GM15510 (cell line): ENCODE measurements around the gene ENC1.

Experiments used
- POLR2A ChIP-seq: IDR thresholded peaks from 3 replicates; pipeline ENCODE4 v1.6.1; 2011; ENCODE audit warnings: borderline replicate concordance; ENCODE audit not compliant: insufficient read length; ENCODE audit errors: extremely low read depth

ENC1 gene

GRCh38 chr5:74640450-74640953 lies at the start of gene ENC1:
TSS of gene ENC1 (minus strand) at chr5:74640728. CDS start at chr5:74636485, 4,243 bp downstream.
- TF ChIP-seq POLR2A, result peak; percentile 96

GRCh38 chr5:74686962-74687751 lies 46.6 kb upstream of the ENC1 start:
- no peak for TF ChIP-seq POLR2A

GRCh38 chr5:74685979-74686631 lies 45.6 kb upstream of the ENC1 start:
- no peak for TF ChIP-seq POLR2A

GRCh38 chr5:74684900-74685851 lies 44.6 kb upstream of the ENC1 start, which contains the start of gene HEXB:
TSS of gene HEXB (plus strand) at chr5:74685233. CDS start at chr5:74685261, 28 bp downstream.
- TF ChIP-seq POLR2A, result peak; percentile 86

GRCh38 chr5:74679966-74680365 lies 39.4 kb upstream of the ENC1 start:
- TF ChIP-seq POLR2A, result no peak

- TF ChIP-seq POLR2A, result no peak
Measured at GRCh38 chr5:74673011-74673790, 32.7 kb upstream of the ENC1 start.

- no peak for TF ChIP-seq POLR2A
Measured at GRCh38 chr5:74672215-74672877, 31.8 kb upstream of the ENC1 start.

GRCh38 chr5:74670396-74671038 lies 30.0 kb upstream of the ENC1 start:
- no peak for TF ChIP-seq POLR2A

GRCh38 chr5:74669821-74670220 lies 29.3 kb upstream of the ENC1 start:
- TF ChIP-seq POLR2A, result no peak

- no peak for TF ChIP-seq POLR2A
Measured at GRCh38 chr5:74667396-74667795, 26.9 kb upstream of the ENC1 start.

- TF ChIP-seq POLR2A, result no peak
Measured at GRCh38 chr5:74665816-74666215, 25.3 kb upstream of the ENC1 start.

GRCh38 chr5:74665273-74665672 lies 24.7 kb upstream of the ENC1 start:
- no peak for TF ChIP-seq POLR2A

GRCh38 chr5:74664551-74664950 lies 24.0 kb upstream of the ENC1 start:
- TF ChIP-seq POLR2A, result no peak
